DMS 273 (cell line): Measurements from ENCODE around the gene OSM.
A peak's percentile ranks its signal among the peaks of the same experiment; 100 is the strongest.

ENCODE experiments used
- DNase-seq: peaks from one replicate; lab custom pipeline; 2025; ENCODE audit not compliant: unreplicated experiment; lab: John Stamatoyannopoulos, UW

The OSM gene

DNA sequence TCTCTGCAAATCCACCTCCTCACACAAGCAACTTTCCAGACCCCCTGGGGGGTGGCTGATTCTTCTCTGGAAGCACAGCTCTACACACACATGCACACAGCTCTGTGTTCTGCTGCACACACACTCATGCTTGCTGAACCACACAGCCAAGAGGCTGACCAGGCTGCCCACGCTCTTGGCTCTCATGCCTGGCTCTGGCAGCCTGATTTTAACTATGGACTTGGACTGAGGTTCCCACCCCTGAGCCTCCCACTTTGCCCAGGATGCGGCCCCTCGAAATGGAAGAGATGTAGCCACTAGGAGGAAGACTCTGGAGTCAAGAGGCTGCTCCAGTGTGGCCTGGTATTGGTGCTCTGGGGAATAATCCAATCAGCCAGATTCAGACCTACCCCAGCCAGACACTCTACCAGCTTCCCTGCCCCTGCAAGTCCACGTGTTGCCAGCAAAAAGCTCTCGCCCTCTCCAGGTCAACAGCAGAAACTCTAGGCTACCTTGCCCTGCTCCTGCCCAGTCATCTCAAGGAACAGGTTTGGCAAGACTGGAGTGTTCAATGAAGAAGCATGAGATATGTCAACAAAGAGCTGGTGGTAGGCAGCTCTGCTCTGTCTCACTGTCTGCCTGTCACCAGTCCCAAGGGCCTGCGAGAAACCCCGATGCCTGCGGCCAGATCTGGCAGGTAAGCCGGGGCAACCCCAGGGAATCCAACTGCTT lies 31.5 kb upstream of the OSM start:
- DNase-seq: no peak

- no peak for DNase-seq
These were observed 30.8 kb upstream of the OSM start for GRCh38 chr22:30297276-30297990.

DNA sequence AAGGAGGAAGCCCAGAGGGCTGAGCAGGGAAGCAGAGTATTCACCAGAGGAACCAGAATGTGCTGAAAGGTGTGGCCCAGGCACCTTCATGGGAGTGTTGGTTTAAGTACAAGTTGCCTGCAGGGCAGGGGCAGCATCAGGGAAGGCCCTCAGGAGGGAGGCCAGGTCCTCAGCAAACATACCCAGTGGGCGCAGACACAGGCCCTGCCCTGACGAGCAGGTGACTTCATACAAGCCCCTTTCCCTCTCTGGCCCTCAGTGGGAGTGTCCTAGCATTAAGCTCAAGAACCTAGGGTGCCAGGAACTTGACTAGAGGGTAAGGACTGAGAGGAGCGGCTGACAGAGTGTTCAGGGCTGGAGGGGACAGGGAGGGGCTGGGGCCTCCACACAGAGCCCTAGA lies 30.2 kb upstream of the OSM start:
- no peak for DNase-seq

DNA sequence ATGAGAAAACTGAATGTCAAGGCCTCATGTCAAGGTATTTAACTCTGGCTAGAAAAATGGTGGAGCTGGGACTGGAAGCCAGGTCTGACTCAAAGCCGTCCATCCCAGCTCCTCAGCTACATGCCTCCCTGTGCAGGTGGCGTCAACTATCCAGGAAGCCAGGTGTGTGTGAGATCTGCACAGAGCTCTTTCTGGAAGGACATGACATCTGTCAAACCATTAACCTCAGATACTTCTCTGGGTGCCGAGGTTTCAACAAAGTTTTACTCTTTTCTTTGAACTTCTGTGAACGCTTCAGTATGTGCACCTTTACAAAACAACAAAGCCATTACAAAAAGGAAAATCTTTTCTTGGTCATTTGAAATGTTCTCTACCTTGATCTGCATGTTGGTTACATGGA lies 29.7 kb upstream of the OSM start:
- DNase-seq: no peak

DNA sequence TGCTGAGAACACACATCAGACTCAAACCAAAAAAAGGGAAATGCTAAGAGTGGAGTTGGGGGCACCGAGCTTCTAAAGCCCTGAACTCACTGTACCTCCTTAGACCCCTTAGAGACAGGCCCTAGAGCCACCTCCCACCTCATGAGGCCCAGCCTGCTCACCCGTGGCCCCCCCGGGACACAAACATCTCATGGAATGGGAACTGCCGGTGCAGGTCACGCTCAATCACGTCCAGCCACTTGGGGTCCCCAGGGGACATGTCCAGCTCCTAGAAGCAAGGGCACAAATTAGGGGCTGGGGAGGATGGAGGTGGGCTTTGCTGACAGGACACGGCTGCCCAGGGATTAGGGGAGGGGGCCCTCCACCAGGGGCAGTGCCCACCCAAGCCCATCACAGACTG lies 28.9 kb upstream of the OSM start:
- DNase-seq: no peak

GRCh38 chr22:30294830-30295229 lies 28.2 kb upstream of the OSM start:
- no peak for DNase-seq

DNA sequence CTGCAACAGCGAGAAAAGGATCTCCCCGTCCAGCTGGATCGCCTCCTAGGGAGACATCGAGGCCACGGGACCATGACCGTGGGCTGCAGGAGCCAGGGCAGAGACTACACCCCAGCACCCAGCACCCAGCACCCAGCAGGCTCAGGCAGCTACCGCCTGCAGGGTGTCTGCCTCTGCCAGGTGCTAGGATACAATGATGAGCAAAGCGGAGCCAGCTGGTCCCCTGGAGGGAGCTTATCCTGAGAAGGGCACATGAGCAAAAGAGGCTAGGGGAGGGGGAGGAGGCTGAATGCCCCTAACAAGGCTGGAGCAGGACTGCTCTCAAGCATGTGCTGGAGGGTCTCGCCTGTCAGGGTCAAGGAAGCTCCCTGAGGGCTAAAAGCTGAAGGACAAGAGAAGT lies 27.4 kb upstream of the OSM start:
- no peak for DNase-seq

DNA sequence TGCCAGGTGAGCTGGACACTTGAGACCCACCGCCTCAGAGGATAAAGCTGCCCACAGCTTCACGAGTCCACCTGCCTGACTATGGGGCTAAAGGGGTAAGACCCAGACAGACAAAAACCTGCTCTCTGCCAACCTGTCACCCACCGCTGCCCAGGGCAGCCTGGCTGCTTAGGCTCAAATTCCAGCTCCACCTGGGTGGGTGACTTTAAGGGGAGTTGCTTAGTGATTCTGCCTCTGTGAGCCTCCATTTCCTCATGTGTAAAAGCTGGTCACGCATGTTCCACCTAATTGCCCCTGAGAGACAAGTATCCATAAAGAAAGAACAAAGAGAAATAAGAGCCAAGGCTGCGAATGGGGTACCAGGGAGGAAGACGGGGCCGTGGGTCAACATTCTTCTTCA lies 26.4 kb upstream of the OSM start:
- no peak for DNase-seq

DNA sequence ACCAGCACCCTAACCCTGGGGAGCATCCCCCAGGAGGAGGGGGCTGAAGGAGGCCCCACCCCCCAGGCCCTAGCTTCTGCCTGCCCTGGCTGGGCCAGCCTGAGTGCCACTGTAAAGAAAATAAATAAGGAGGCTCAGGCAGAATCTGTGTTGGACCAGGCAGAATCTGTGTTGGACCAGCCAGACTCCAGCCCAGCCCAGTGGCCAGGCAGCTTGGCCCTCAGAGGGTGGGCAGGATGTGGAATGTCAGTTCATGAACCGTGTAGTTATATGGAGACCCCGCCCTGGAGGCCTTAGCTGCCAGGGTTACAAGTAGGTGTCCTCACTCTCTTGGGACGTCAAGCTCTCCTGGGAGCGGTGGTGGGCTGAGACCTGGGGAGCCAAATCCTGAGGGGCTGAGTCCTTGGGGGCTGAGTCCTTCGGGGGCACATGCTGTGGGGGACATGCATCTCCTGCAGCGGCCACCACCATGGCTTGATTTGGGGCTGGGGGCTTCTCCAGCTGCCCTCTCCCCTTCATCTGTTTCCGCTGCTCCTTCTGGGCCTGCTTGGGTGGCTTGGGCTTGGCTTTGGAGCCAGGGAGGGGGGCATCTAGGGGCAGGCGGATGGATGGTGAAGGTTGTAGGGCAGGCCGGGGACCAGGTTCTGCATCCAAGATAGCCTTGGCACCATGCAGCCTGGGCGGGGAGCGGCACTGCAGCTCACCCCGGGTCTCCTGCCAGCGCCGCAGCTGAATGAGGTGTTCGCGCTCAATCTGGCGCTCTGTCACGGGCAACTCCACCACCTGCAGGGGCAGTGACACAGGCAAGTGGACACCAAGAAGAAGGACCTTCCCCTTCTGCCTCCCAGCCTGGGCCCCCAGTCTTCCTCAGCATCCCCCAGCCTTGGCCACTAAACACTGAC lies 25.7 kb upstream of the OSM start:
- DNase-seq: no peak

- peak; percentile 51 for DNase-seq
These were observed 24.6 kb upstream of the OSM start for GRCh38 chr22:30291058-30291892.

DNA sequence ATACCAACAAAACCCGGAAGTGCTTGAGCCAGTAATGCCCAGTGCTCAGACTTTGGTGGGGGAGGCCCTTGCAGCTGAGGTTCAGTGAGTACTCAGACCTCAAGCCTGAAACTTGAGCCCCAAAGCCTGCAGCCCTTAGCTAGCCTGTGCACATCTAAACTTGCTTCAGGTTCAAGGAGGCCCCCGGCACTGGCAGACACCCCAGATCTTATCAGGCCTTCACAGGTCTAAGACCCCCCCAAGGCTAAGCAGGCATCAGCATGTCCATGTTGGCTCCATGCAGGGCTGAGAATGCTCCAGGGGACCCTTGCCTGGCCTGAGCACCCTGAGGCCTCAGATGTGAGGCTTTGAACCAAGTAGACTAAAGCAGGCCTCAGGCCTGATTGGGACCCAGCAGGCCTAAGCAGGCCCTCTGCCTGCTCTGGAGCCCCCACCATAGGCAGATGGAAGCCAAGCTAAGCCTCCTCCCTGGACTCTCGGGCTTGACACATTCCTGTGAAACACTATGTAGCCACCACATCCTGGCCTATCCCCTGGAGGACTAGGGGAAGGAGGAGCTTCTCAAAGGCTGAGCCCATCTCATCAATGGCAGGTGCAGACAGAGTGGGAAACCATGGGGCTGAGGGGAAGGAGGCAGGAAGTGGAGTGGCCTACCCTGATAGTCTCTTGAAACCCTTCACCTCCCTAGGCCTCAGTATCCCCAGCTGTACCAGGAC lies 23.8 kb upstream of the OSM start:
- peak; percentile 40 for DNase-seq

- DNase-seq: no peak
These were observed 23.3 kb upstream of the OSM start for GRCh38 chr22:30289980-30290313.

- peak; percentile 96 for DNase-seq
These were observed 22.7 kb upstream of the OSM start, which contains the start of gene CASTOR1 for GRCh38 chr22:30289141-30289979. Gene CASTOR1 (minus strand): TSS chr22:30289505. CDS start chr22:30289497, 8 bp downstream.

DNA sequence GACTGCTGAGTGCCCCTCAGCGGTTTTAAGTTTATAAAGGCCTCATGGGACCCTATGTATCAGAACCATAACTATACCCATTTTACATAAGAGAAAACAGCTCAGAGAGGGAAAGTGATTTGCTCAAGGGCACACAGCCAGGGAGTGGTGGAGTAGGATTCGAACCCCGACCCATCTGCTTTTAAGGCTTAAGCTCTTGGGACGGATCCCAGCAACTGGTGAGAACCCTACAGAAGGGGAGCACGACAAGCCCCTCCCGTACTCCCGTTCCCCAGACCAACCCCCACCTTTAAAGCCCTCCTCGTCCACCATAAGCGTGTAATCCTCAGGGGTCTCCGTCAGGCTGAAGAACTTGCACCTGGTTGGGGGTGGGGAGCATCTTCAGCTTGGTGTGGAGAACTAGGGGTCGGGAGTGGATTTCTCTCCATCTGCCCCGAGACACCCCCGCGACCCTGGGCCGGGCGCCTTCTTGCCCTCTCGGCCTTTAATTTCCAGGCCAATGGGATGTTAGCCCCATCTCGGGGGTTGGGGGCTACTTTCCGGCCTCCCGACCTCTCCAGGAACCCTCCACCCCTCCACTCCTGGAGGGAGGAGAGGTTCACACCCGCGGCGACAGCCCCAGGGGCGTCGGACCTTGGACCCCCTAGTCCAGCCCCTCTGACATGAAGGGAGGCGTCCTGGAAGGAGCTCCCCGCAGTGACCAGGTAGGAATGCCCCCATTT lies 21.9 kb upstream of the OSM start:
- DNase-seq: no peak

DNA sequence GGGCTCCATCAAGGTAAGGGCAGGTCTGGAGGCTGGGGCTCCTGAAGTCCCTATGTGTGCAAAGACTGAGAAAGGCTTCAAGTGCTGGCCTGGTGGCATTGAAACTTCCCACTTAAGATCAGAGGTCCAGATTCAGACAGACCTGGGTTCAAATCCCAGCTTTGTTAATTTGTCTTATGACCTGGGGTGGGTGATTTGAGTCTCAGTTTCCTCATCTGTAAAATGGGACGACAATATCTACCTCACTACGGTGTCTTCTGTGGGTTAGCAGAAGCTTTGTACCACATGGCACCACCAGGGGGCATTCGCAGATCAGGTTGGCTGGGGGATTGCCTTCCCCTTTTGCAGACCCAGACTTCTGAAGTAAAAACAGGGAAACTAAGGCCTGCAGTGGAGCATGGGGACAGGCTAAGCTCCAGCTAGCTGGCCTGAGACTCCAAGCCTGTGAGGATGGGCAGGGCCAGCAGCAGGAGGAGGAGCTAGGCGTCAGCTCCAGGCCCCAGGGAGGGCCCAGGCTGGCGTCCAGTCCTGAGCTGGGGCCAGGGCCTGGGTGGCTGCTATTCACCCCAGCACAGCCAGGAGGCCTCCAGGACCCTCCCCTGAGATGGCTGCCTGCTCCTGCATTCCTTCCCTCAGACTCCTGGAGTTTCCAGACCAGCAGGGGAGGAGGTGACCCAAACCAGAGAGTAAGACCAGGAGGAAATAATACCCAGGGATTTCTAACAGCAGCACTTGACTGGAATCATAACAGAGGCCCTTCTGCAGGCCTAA lies 21.2 kb upstream of the OSM start:
- peak; percentile 84 for DNase-seq

DNA sequence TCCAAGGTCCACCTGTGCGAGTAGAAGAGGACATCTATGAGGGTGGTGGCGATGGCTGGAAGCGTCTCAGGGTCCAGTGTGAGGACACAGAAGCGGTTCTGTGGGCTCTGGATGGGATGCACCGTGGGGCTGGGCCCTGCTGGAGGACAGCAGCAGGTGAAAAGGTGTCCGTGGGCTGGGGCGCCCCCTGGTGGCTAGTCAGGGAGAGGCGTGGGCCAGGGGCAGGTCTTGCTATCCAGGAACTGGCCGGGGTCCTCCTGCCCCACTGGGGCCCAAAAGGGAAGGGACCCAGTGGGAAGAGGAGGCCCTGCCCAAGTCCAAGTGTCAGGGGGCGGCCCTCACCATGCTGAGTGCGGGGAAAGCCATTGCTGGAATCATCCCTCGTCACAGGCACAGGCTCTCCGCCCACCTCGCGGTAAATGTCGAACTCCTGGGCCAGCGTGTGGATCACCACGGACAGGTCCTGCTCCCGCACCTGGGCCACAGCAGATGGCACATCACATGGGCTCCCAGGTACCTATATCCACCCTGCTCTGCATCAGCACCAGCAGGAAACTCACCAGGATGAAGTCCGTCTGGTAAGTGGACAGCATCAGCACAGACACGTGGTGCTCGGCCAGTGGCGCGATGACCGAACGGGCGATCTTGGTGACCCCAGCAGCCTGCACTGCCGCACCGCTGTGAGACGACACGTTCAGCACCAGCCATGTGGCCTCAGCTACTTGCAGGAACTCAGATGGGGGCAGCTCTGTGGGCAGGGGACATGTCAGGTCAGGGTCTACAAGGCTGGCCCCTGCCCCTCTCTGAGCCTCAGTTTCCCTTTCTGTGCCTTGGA lies 20.4 kb upstream of the OSM start:
- DNase-seq: peak; percentile 70

- no peak for DNase-seq
These were observed 19.7 kb upstream of the OSM start for GRCh38 chr22:30286331-30286730.
